K562 (cell line): ENCODE data around the gene CHD2. TPM values are rescaled to one million over a fixed set of nuclear protein-coding genes. Genes with fewer than 3 reads are reported as not detected.
A peak's percentile ranks its signal among the peaks of the same experiment; 100 is the strongest.

Source experiments
- ARHGAP35 ChIP-seq: fragments of 450-650 bp; IDR thresholded peaks from 2 replicates; pipeline ENCODE4 v1.6.1; 2018; ENCODE audit not compliant: partially characterized antibody
- BCL6 ChIP-seq: fragments of 250-450 bp; sonication (Bioruptor Pico); IDR thresholded peaks from 2 replicates; pipeline ENCODE4 v1.4.0; 2020
- BCLAF1 ChIP-seq, 2 experiments: fragments of 450-650 bp in 1 of 2; IDR thresholded peaks; 2 replicates each; pipeline ENCODE4 v1.6.1; 2011 to 2017; ENCODE audit warnings: low read depth in 2 of 2, antibody characterized with exemption in 1 of 2, borderline replicate concordance in 1 of 2, low read length in 1 of 2, mild to moderate bottlenecking in 1 of 2, mixed read lengths in 1 of 2; ENCODE audit not compliant: control insufficient read depth in 1 of 2
- BCOR ChIP-seq: fragments of 450-650 bp; IDR thresholded peaks from 2 replicates; pipeline ENCODE4 v1.6.1; 2016
- CGGBP1 ChIP-seq: fragments of 250-450 bp; sonication (Bioruptor Pico); IDR thresholded peaks from 2 replicates; pipeline ENCODE4 v1.9.0; 2021; ENCODE audit warnings: mild to moderate bottlenecking
- FOXJ3 ChIP-seq: sonication (generic); formaldehyde crosslinking; IDR thresholded peaks from 2 replicates; pipeline ENCODE4 v1.4.0; 2020; ENCODE audit warnings: mild to moderate bottlenecking, missing genetic modification reagents
- IFI16 ChIP-seq: fragments of 250-450 bp; sonication (Bioruptor Pico); IDR thresholded peaks from 2 replicates; pipeline ENCODE4 v2.1.2; 2022; ENCODE audit warnings: mild to moderate bottlenecking, inconsistent platforms
- KHSRP ChIP-seq: fragments of 450-650 bp; IDR thresholded peaks from 2 replicates; pipeline ENCODE4 v1.6.1; 2017
- MAFK ChIP-seq: IDR thresholded peaks from 2 replicates; pipeline ENCODE4 v1.6.1; 2011; ENCODE audit warnings: low read length, improper control_type of control experiment
- PATZ1 ChIP-seq: fragments of 250-450 bp; sonication (Bioruptor Pico); IDR thresholded peaks from 2 replicates; pipeline ENCODE4 v1.5.0; 2020; ENCODE audit warnings: mild to moderate bottlenecking, borderline replicate concordance
- PRDM10 ChIP-seq: fragments of 450-650 bp; IDR thresholded peaks from 2 replicates; pipeline ENCODE4 v1.6.1; 2018; ENCODE audit not compliant: partially characterized antibody
- RBBP5 ChIP-seq: fragments of 200-600 bp; sonication (generic); IDR thresholded peaks from 2 replicates; pipeline ENCODE4 v1.6.1; 2012; ENCODE audit warnings: borderline replicate concordance, mild to moderate bottlenecking, low read length, control low read depth, inconsistent platforms; ENCODE audit not compliant: insufficient read depth, poor library complexity, severe bottlenecking
- SRF ChIP-seq, 2 experiments: fragments of 250-450, 450-650 bp in 1 of 2; sonication (Bioruptor Pico) in 1 of 2; sonication (generic) in 1 of 2; formaldehyde crosslinking; IDR thresholded peaks; 2 replicates each; pipeline versions ENCODE4 v1.5.0 to v1.5.1; 2020 to 2022; ENCODE audit warnings: mild to moderate bottlenecking in 1 of 2, missing genetic modification reagents in 1 of 2
- TAF9B ChIP-seq: fragments of 450-650 bp; IDR thresholded peaks from 2 replicates; pipeline ENCODE4 v1.6.1; 2018; ENCODE audit warnings: mild to moderate bottlenecking; ENCODE audit not compliant: partially characterized antibody
- TRIM24 ChIP-seq, 2 experiments: fragments of 450-650 bp; IDR thresholded peaks; 2 replicates each; pipeline ENCODE4 v1.6.1; 2016
- ZC3H8 ChIP-seq: fragments of 450-650 bp; IDR thresholded peaks from 2 replicates; pipeline ENCODE4 v1.6.1; 2017
- ZNF146 ChIP-seq: IDR thresholded peaks from one replicate; pipeline ENCODE4 v1.6.1; 2018; ENCODE audit warnings: missing compliant biosample characterization; ENCODE audit not compliant: unreplicated experiment
- ZNF274 ChIP-seq: IDR thresholded peaks from 2 replicates; pipeline ENCODE4 v1.6.1; 2011; ENCODE audit warnings: low read depth, mild to moderate bottlenecking, low read length, moderate library complexity, borderline replicate concordance
- ZNF696 ChIP-seq: fragments of 250-450 bp; sonication (Bioruptor Pico); conservative IDR thresholded peaks from 2 replicates; pipeline ENCODE4 v1.4.0; 2020; ENCODE audit warnings: mild to moderate bottlenecking, moderate library complexity
- polyA plus RNA-seq, 8 experiments: library from polyadenylated mRNA; depleted of rRNA in 4 of 8; stranded (reverse) in 5 of 8; unstranded in 3 of 8; fragments of >200 nt; fragmentation: Nextera tagmentation in 2 of 8; fragmentation: Illumina TruSeq in 1 of 8; extraction: Ambion mirVana in 2 of 8; extraction: Trizol in 1 of 8; gene quantifications; 2 replicates each; pipeline versions ENCODE4 v1.2.1 to v1.2.3, GENCODE V29; 2011 to 2014; ENCODE audit warnings: inconsistent platforms in 1 of 8, missing spikeins in 1 of 8
- total RNA-seq, 7 experiments: library from RNA; depleted of rRNA in 6 of 7; stranded (reverse); fragments of >200 nt in 6 of 7; fragmentation: Illumina TruSeq in 2 of 7; extraction: Trizol in 2 of 7; gene quantifications; 2 replicates each; pipeline versions ENCODE4 v1.2.1 to v1.2.3, GENCODE V29; 2011 to 2021; ENCODE audit warnings: low replicate concordance in 1 of 7

CHD2 gene
- total and polyA plus RNA-seq, 9 of the 15 experiments (the other 6 are each of a cell fraction or from before 2014, with no cell fraction given) = 38.9 to 70.8 (median 56.2) TPM

GRCh38 chr15:92899948-92900730, at the start of gene CHD2 (continued):
- no peak for TF ChIP-seq ZC3H8
- no peak for TF ChIP-seq IFI16 (CRISPR knock-in tag)
- no peak for TF ChIP-seq MAFK
- TF ChIP-seq KHSRP = no peak
- TF ChIP-seq TRIM24 (IDR thresholded peaks at IDR 0.05) = no peak
- TF ChIP-seq ZNF146 (CRISPR knock-in tag) = no peak
- TF ChIP-seq PRDM10 = peak; percentile 32
- TF ChIP-seq CGGBP1 (CRISPR knock-in tag) = peak; percentile 69
- TF ChIP-seq SRF (CRISPR knock-in tag; IDR thresholded peaks at IDR 0.05) = peak in 1 of 2 experiments; percentile 92; a peak in 1 of 4 replicates
- no peak for TF ChIP-seq ZNF696 (CRISPR knock-in tag)
- peak; percentile 92 for TF ChIP-seq TAF9B
- peak in 1 of 2 experiments; percentile 78; a peak in 1 of 4 replicates for TF ChIP-seq BCLAF1 (IDR thresholded peaks at IDR 0.05; ENCODE audit: borderline replicate concordance in 1 of 2, control insufficient read depth in 1 of 2, low read depth in 2 of 2, low read length in 1 of 2)
- TF ChIP-seq ARHGAP35 = no peak
- TF ChIP-seq ZNF274 = no peak
- no peak for TF ChIP-seq BCL6 (CRISPR knock-in tag)
- TF ChIP-seq FOXJ3 (CRISPR knock-in tag) = no peak
- TF ChIP-seq PATZ1 (CRISPR knock-in tag) = no peak
- TF ChIP-seq RBBP5 = no peak
- 0 out of 2 replicates have a peak, but pooled peaks have one; percentile 22 for TF ChIP-seq BCOR
